ENCODE results near the gene ZNF655. TPM values are rescaled to one million over a fixed set of nuclear protein-coding genes. Genes with fewer than 3 reads are reported as not detected.
A peak's percentile ranks its signal among the peaks of the same experiment; 100 is the strongest.
"Not testable (repeated sequence)": the region's sequence is repeated elsewhere in the genome, so short reads cannot be mapped to it uniquely, and the experiment has no call there.

The ZNF655 gene
- total RNA-seq, 1 donor from 2014 or later = 31.3 TPM

GRCh38 chr7:99576251-99576650, 17.8 kb downstream of the ZNF655 start:
- no peak overlapping the region for H3K9ac ChIP-seq (ENCODE audit: low read depth in 1 of 3, low read length in 3 of 3)
- no peaks in the 10 kb centered on the region for H3K9me3 ChIP-seq (ENCODE audit: control insufficient read depth in 3 of 3, low read length in 3 of 3)
- no peak overlapping the region for H3K27ac ChIP-seq (ENCODE audit: low read depth, low read length)
- H3K4me3 ChIP-seq (ENCODE audit: low read length in 3 of 3) = no peak overlapping the region
- H3K4me1 ChIP-seq (ENCODE audit: control insufficient read depth in 3 of 3, insufficient read depth in 3 of 3, low read length in 3 of 3) = peaks cover 14 to 21% (median 18%) of the 10 kb centered on the region in 3 donors
- peaks cover 7 to 26% (median 14%) of the 10 kb centered on the region in 3 donors for H3K36me3 ChIP-seq (ENCODE audit: control insufficient read depth in 3 of 3, insufficient read depth in 3 of 3, low read length in 3 of 3)
- no peaks in the 10 kb centered on the region for H3K27me3 ChIP-seq (ENCODE audit: control insufficient read depth in 3 of 3, insufficient read depth in 3 of 3, low read length in 3 of 3)

- Histone ChIP-seq H3K27ac (ENCODE audit: low read depth, low read length) (no peak overlapping the region), H3K4me3 (ENCODE audit: low read length in 3 of 3) (peak overlapping the region; percentile 71 to 86 (median 82)), H3K4me1 (ENCODE audit: control insufficient read depth in 3 of 3, insufficient read depth in 3 of 3, low read length in 3 of 3) (peaks cover 14 to 21% (median 18%) of the 10 kb centered on the region in 3 donors), H3K9me3 (ENCODE audit: control insufficient read depth in 3 of 3, low read length in 3 of 3) (no peaks in the 10 kb centered on the region), H3K36me3 (ENCODE audit: control insufficient read depth in 3 of 3, insufficient read depth in 3 of 3, low read length in 3 of 3) (peaks cover 0 to 3% (median 0%) of the 10 kb centered on the region in 3 donors), H3K9ac (ENCODE audit: low read depth in 1 of 3, low read length in 3 of 3) (peak overlapping the region; percentile 68 to 84 (median 75)), H3K27me3 (ENCODE audit: control insufficient read depth in 3 of 3, insufficient read depth in 3 of 3, low read length in 3 of 3) (peaks cover 0 to 1% (median 0%) of the 10 kb centered on the region in 3 donors)
Observed at GRCh38 chr7:99579281-99579955, 21.0 kb downstream of the ZNF655 start.

- Histone ChIP-seq H3K9me3 (ENCODE audit: control insufficient read depth in 3 of 3, low read length in 3 of 3) (no peaks in the 10 kb centered on the region), H3K4me3 (ENCODE audit: low read length in 3 of 3) (peak overlapping the region; percentile 71 to 86 (median 82)), H3K27ac (ENCODE audit: low read depth, low read length) (no peak overlapping the region), H3K9ac (ENCODE audit: low read depth in 1 of 3, low read length in 3 of 3) (peak overlapping the region; percentile 68 to 84 (median 75)), H3K27me3 (ENCODE audit: control insufficient read depth in 3 of 3, insufficient read depth in 3 of 3, low read length in 3 of 3) (peaks cover 0 to 3% (median 0%) of the 10 kb centered on the region in 3 donors), H3K4me1 (ENCODE audit: control insufficient read depth in 3 of 3, insufficient read depth in 3 of 3, low read length in 3 of 3) (peaks cover 14 to 21% (median 18%) of the 10 kb centered on the region in 3 donors), H3K36me3 (ENCODE audit: control insufficient read depth in 3 of 3, insufficient read depth in 3 of 3, low read length in 3 of 3) (no peaks in the 10 kb centered on the region)
Observed at GRCh38 chr7:99579956-99580777, 21.7 kb downstream of the ZNF655 start.

- not testable (repeated sequence) for H3K27ac ChIP-seq (ENCODE audit: low read depth, low read length); H3K27me3 ChIP-seq (ENCODE audit: control insufficient read depth in 3 of 3, insufficient read depth in 3 of 3, low read length in 3 of 3); H3K9me3 ChIP-seq (ENCODE audit: control insufficient read depth in 3 of 3, low read length in 3 of 3); H3K36me3 ChIP-seq (ENCODE audit: control insufficient read depth in 3 of 3, insufficient read depth in 3 of 3, low read length in 3 of 3)
- Histone ChIP-seq H3K4me3 (ENCODE audit: low read length in 3 of 3) (peak overlapping the region; percentile 71 to 86 (median 82)), H3K4me1 (ENCODE audit: control insufficient read depth in 3 of 3, insufficient read depth in 3 of 3, low read length in 3 of 3) (peaks cover 14 to 21% (median 18%) of the 10 kb centered on the region in 3 donors), H3K9ac (ENCODE audit: low read depth in 1 of 3, low read length in 3 of 3) (peak overlapping the region; percentile 68 to 84 (median 75))
Observed at GRCh38 chr7:99580778-99581332, 22.4 kb downstream of the ZNF655 start.

- no peaks in the 10 kb centered on the region for H3K36me3 ChIP-seq (ENCODE audit: control insufficient read depth in 3 of 3, insufficient read depth in 3 of 3, low read length in 3 of 3)
- peaks cover 0 to 5% (median 0%) of the 10 kb centered on the region in 3 donors for H3K27me3 ChIP-seq (ENCODE audit: control insufficient read depth in 3 of 3, insufficient read depth in 3 of 3, low read length in 3 of 3)
- H3K9ac ChIP-seq (ENCODE audit: low read depth in 1 of 3, low read length in 3 of 3) = no peak overlapping the region
- no peak overlapping the region for H3K27ac ChIP-seq (ENCODE audit: low read depth, low read length)
- no peaks in the 10 kb centered on the region for H3K9me3 ChIP-seq (ENCODE audit: control insufficient read depth in 3 of 3, low read length in 3 of 3)
- no peak overlapping the region for H3K4me3 ChIP-seq (ENCODE audit: low read length in 3 of 3)
- H3K4me1 ChIP-seq (ENCODE audit: control insufficient read depth in 3 of 3, insufficient read depth in 3 of 3, low read length in 3 of 3) = no peaks in the 10 kb centered on the region
Observed at GRCh38 chr7:99588868-99589267, 30.4 kb downstream of the ZNF655 start.

- no peak overlapping the region for H3K4me3 ChIP-seq (ENCODE audit: low read length in 3 of 3)
- H3K27ac ChIP-seq (ENCODE audit: low read depth, low read length) = no peak overlapping the region
- no peaks in the 10 kb centered on the region for H3K4me1 ChIP-seq (ENCODE audit: control insufficient read depth in 3 of 3, insufficient read depth in 3 of 3, low read length in 3 of 3)
- H3K9ac ChIP-seq (ENCODE audit: low read depth in 1 of 3, low read length in 3 of 3) = no peak overlapping the region
- H3K9me3 ChIP-seq (ENCODE audit: control insufficient read depth in 3 of 3, low read length in 3 of 3) = no peaks in the 10 kb centered on the region
- no peaks in the 10 kb centered on the region for H3K27me3 ChIP-seq (ENCODE audit: control insufficient read depth in 3 of 3, insufficient read depth in 3 of 3, low read length in 3 of 3)
- no peaks in the 10 kb centered on the region for H3K36me3 ChIP-seq (ENCODE audit: control insufficient read depth in 3 of 3, insufficient read depth in 3 of 3, low read length in 3 of 3)
Observed at GRCh38 chr7:99594948-99595745, 36.7 kb downstream of the ZNF655 start.

GRCh38 chr7:99596408-99596955, 38.0 kb downstream of the ZNF655 start:
- Histone ChIP-seq H3K27ac (ENCODE audit: low read depth, low read length) (no peak overlapping the region), H3K9ac (ENCODE audit: low read depth in 1 of 3, low read length in 3 of 3) (no peak overlapping the region), H3K27me3 (ENCODE audit: control insufficient read depth in 3 of 3, insufficient read depth in 3 of 3, low read length in 3 of 3) (no peaks in the 10 kb centered on the region), H3K9me3 (ENCODE audit: control insufficient read depth in 3 of 3, low read length in 3 of 3) (no peaks in the 10 kb centered on the region), H3K4me3 (ENCODE audit: low read length in 3 of 3) (no peak overlapping the region), H3K4me1 (ENCODE audit: control insufficient read depth in 3 of 3, insufficient read depth in 3 of 3, low read length in 3 of 3) (no peaks in the 10 kb centered on the region), H3K36me3 (ENCODE audit: control insufficient read depth in 3 of 3, insufficient read depth in 3 of 3, low read length in 3 of 3) (no peaks in the 10 kb centered on the region)

GRCh38 chr7:99597762-99598501, 39.5 kb downstream of the ZNF655 start, which contains the start of gene TMEM225B:
TMEM225B (plus strand) TSS chr7:99598267; CDS start chr7:99604389, 6,122 bp downstream.
- Histone ChIP-seq H3K36me3 (ENCODE audit: control insufficient read depth in 3 of 3, insufficient read depth in 3 of 3, low read length in 3 of 3) (no peaks in the 10 kb centered on the region), H3K4me3 (ENCODE audit: low read length in 3 of 3) (no peak within 1 kb of the TSS), H3K9me3 (ENCODE audit: control insufficient read depth in 3 of 3, low read length in 3 of 3) (no peaks in the 10 kb centered on the region), H3K9ac (ENCODE audit: low read depth in 1 of 3, low read length in 3 of 3) (no peak within 1 kb of the TSS), H3K4me1 (ENCODE audit: control insufficient read depth in 3 of 3, insufficient read depth in 3 of 3, low read length in 3 of 3) (no peaks in the 10 kb centered on the region), H3K27ac (ENCODE audit: low read depth, low read length) (no peak within 1 kb of the TSS), H3K27me3 (ENCODE audit: control insufficient read depth in 3 of 3, insufficient read depth in 3 of 3, low read length in 3 of 3) (no peaks in the 10 kb centered on the region)

GRCh38 chr7:99599836-99600235, 41.4 kb downstream of the ZNF655 start:
- Histone ChIP-seq H3K27ac (ENCODE audit: low read depth, low read length) (no peak overlapping the region), H3K4me3 (ENCODE audit: low read length in 3 of 3) (no peak overlapping the region), H3K4me1 (ENCODE audit: control insufficient read depth in 3 of 3, insufficient read depth in 3 of 3, low read length in 3 of 3) (no peaks in the 10 kb centered on the region), H3K36me3 (ENCODE audit: control insufficient read depth in 3 of 3, insufficient read depth in 3 of 3, low read length in 3 of 3) (no peaks in the 10 kb centered on the region), H3K9me3 (ENCODE audit: control insufficient read depth in 3 of 3, low read length in 3 of 3) (no peaks in the 10 kb centered on the region), H3K9ac (ENCODE audit: low read depth in 1 of 3, low read length in 3 of 3) (no peak overlapping the region), H3K27me3 (ENCODE audit: control insufficient read depth in 3 of 3, insufficient read depth in 3 of 3, low read length in 3 of 3) (no peaks in the 10 kb centered on the region)

Data from skeletal muscle tissue (tissue), 4 donors.